ENCODE results near the gene QSOX2.

QSOX2 gene

GRCh38 chr9:136235709-136236455, 9.7 kb downstream of the QSOX2 start:
- DNase-seq, result no peak

- no peak for DNase-seq
Observed at GRCh38 chr9:136235171-136235570, 10.4 kb downstream of the QSOX2 start.

DNA sequence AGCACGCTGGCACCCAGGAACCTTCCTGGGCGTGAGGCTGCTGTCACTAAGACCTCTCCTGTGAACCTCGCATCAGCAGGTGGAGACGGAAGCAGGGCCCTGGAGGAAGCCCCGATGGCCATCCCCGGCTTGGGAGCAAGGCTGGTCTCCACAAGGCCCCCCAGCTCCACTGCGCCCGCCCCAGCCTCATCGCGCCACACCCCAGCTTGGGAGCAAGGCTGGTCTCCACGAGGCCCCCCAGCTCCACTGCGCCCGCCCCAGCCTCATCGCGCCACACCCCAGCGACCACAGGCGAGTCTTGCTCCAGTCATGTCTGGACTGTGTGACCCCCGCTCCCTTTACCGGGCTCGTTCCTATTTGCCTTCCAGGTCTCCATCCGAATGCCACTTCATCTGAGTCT, 11.0 kb downstream of the QSOX2 start:
- DNase-seq, result no peak

DNA sequence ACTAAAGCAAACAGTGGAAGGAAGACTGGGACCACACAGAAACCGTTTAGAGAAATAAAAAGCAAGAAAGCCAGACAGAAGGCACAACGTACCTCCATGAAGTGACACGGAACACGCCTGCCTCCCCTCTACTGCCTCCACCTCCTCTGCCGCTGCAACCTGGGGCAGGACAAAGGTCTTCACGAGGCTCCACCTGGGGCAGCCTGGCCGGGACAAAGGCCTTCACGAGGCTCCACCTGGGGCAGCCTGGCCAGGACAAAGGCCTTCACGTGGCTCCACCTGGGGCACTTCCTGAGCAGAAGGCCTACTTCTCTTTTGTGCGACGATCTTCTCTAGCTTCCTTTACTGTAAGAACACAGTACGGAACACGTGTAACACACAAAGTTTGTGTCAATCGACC, 11.7 kb downstream of the QSOX2 start:
- no peak for DNase-seq

- no peak for DNase-seq
Observed at GRCh38 chr9:136233411-136233810, 12.2 kb downstream of the QSOX2 start.

DNA sequence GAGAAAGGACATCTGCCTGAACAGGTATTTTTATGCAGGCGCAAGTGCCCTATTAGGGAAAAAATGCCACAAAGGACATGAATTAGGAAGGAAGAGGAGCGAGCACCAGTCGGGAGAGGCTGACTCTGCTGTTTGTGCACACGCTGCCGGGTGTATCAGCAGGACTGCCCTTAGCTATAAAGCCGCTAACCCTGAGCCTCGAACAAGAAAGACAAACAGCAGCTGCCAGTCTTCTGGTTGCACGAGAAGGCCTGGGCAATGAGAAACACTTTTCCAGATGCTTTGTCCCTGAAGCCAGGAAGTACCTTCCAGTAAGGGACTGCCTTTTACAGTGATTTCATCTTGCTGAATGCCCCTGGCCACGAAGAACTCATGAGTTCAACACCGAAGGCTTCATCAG, 12.6 kb downstream of the QSOX2 start:
- peak in 1 of 2 experiments; percentile 18 for DNase-seq

DNA sequence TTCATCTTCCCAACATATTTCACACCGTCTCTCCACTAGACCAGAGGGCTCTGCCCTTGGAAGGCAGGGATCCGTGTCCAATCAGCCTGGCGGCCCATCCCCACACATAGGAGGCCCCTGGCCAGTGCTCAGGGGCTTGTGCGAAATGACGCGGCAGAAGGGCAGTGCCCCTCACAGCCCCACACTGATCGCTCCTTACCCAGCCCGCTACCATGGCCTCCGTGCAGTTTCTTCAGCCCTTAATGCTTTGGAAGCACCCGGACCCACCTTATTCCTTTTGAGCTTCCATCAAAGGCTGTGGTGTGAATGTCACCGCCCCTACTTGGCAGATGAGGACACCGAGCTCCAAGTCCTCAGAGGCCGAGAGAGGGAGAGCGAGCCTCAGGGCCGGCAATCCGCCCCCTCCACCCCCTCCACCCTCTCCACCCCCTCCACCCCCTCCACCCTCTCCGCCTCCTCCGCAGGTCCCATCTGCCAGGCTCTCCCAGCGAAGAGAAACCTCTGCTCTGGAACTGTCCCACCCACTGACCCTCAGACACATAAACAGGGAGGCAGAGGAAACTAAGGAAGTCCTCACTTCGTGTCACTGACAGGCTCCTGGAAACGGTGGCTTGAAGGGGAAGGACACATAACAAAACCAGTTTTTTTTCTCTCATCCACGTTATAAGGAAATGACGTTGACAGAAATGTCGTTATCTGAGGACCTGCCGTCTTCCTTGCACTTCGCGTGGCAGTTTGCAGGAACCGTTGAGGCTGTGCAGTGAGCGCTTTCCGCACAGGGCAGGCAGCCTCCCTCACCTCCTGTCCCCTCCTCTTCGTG, 13.9 kb downstream of the QSOX2 start:
- peak; percentile 91 to 93 for DNase-seq

DNA sequence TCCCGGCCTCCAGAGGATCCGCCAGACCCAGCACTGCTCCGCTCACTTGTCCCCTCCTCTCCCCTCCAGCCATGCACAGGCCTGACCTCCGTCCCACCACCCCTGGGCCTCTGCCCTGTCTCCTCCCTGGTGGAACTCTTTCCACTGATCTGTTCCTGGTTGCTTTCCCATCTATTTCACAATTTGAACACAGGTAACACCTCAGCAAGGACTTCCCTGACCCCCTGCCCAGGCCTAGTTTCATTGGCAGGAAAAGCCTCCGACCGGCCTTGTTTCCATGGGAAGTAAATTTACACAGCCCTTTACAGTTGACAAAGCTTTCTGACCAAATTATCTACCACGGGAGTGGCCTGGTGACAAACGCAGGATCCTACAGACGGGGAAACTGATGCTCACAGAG, 14.8 kb downstream of the QSOX2 start:
- DNase-seq, result no peak

- no peak for DNase-seq
Observed at GRCh38 chr9:136230365-136230764, 15.2 kb downstream of the QSOX2 start.

DNA sequence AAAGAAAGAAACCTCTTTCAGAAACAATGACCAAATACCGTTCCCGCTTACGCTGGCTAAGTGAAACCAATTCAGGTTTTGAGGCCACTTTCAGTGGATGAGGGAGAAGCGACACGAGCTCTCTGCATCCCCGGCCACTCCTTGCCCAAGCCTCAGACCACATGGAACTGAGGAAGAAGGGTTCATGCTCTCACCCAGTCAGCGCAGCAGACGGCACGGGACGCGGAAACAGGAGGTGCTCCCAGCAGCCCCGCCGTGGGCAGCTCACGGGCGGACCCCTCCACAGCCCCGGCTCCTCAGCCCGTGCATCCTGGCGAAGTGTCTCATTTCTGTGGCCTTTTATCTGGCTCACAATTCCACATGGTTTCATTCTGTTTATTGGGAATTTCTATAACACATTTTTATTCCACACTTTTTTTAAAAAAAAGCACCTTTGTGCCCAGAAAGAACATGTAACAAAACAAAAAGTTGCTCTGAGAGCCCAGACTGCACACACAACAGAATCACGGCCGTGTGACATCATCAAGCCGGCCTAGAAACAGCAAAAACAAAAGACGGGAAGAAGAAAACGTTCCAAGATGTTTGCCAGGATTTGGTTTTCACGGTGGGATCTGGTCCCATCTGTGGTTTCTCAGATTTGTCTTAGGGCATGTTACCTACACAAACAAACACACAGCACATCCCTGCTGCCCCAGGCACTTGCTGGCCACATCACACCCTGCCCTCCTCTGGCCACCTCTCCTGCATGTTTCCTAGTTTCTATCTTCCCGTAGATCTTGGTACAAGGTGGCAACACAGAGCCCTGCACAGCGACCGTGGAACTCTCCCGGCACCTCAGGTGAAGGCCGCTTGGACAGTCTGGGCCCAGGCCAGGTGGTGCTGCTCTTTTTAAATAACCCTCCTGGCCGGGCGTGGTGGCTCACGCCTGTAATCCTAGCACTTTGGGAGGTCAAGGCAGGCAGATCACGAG, 16.2 kb downstream of the QSOX2 start:
- no peak for DNase-seq

- DNase-seq, result no peak
Observed at GRCh38 chr9:136228107-136228875, 17.3 kb downstream of the QSOX2 start.

DNA sequence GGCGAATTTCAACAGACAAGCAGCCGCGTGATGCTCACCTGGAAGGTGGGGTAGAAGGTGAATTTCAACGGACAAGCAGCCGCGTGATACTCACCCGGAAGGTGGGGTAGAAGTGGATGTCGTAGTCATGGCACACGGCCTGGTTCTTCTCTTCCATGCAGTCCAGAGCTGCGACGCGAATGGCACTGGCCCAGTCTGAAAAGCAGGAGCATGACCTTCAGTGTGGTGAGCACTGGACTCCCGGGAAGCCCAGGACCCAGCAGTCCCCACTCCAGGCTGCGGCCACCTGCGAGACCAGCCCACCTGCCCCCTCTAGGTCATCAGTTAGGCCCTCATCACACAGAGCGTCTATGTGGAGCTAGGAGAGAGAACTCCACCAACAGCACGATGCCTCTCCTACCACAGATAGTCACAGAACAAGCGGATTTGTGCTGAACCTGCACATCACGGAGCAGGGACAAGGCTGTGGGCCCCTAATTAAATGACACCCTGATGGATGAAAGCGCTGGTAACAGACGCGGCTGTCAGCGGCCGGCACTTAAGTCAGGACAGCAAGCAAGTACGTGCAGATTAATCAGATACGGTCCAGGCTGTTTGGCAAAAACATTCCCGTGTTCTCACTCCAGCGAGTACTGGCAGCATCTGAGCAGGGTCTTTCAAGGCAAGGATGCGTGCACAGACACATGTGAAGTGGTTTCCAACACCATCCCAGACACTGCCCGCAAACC, 18.8 kb downstream of the QSOX2 start:
- DNase-seq, result no peak

- DNase-seq, result peak; percentile 37 to 57
Observed at GRCh38 chr9:136225748-136226679, 19.6 kb downstream of the QSOX2 start.

DNA sequence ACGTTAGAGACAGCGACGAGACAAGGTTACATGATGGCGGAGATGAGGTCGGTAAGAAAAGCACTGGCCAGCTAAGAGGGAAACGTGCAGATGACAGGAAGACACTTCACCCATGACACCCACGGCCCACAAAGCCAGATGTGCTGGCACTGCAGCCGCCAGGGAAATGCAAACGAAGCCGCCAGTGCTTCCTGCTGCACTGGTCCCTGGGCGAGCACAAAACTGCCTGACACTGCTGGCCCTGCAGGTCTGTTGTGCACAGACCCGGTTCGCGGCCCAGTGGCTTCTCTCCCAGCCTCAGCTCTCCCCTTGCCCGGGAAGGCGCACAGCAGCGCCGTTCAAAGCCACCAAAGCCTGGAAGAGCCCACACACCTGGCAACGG, 20.3 kb downstream of the QSOX2 start:
- no peak for DNase-seq

DNA sequence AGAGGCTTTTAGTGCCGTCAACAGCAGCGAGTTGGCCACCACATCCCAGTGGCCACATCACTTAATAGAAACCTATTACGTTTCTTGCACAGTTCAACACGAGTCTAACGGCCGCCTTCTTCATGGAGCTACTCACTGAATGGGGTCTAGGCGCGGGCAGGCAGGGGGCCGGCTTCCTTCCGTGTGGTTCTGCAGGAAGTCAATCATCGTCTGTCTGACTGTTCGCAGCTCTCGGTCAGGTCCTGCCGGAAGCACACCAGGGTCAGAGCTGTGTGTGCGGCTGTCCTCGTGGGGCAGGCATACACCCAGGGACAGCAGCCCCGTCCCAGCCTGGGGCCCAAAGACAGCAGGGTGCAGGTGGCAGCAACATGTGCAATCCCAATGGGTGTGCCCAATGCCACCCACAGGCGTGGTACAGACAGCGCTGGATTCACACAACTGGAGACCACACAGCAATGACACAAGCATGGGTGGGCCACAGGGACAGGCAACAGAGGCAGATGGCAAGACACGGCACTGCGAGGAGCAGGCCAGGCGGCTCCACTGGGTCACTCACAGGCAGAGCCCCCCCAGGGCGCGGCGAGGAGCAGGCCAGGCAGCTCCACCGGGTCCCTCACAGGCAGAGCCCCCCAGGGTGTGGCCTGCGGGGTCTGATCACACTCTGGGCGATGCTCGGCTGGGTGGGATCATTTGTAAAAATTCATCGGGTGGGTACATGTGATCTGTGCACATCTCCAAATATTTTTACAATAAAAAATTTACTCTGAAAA, 21.6 kb downstream of the QSOX2 start:
- no peak for DNase-seq

DNA sequence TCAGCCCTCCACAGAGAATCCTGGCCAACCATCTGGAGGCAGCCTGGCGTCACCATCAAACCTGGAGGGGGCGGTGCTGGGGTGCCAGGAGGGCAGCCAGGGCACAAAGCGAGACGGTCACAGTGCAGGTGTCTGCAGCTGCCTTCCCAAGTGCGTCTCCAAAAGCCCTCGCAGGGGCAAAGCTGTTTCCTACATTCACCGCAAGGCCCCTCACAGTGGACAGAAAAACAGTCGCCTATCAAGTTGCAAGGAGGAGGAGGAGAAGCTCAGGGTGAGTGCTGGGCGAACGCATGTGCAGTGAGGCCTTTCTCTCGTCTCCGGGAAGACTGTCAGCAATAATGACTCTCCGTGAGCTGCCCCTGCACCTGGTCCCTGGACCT, 22.7 kb downstream of the QSOX2 start:
- no peak for DNase-seq

DNA sequence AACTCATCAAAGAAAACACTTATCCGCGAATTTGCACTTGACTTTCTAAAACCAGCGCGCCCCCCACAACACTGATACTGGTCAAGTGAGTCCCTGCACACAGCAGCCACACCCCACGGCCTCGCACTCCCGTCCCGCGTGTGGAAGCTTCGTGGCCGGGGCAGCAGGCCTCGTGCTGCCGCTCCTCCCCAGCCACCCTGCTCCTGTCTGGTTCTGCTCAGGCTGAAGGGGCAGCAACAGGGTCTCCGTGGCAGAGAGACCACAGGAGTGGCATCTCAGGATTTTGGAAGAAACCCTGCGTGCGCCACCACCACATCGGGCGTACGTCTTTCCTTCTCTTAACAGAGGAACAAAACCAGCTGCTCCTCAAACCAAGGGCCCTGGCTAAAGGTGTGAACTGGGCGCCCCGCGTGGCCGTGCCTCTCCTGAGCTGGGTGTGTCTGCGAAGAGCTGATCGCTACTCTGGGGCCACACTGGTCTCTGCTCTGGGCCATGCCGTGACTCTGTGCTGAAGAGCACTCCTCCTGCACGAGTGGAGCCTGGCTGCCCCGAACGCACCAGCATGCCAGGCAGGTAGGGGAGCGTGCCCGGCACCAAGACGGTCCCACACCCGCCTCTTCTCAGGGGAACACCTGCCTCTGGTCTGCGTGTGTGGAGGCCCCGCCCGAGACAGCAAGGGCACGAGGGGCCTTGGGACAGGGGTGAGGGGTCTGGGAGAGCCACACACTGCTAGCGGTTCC, 23.3 kb downstream of the QSOX2 start:
- no peak for DNase-seq

- peak; percentile 57 to 76 for DNase-seq
Observed at GRCh38 chr9:136220017-136220729, 25.4 kb downstream of the QSOX2 start.

All from Kasumi-1 (cell line).